AG04449 (cell line): Measurements from ENCODE around the gene MGAT4A.

Experiments used
- CTCF ChIA-PET: fragments of 350-600 bp; formaldehyde crosslinking; extraction: SDS; loops from one replicate; lab custom pipeline; 2021; ENCODE audit warnings: antibody characterized with exemption; lab: Yijun Ruan, JAX
- POLR2A ChIA-PET: fragments of 400-600, 350-600 bp; formaldehyde crosslinking; extraction: SDS; loops from one replicate; lab custom pipeline; 2020; ENCODE audit warnings: antibody characterized with exemption, inconsistent platforms; lab: Yijun Ruan, JAX
- DNase-seq: peaks from one replicate; pipeline ENCODE4 v3.0.0-alpha.2; 2010; ENCODE audit warnings: low read depth, low spot score
- H3K4me3 ChIP-seq: 2 replicates; pipeline ENCODE4 v1.5.1; 2011; ENCODE audit warnings: low read depth, mild to moderate bottlenecking, control low read depth, low read length
- CTCF ChIP-seq: IDR thresholded peaks from one replicate; pipeline ENCODE4 v1.5.1; 2011; ENCODE audit warnings: mild to moderate bottlenecking, moderate library complexity, low read length, control low read depth, inconsistent platforms; ENCODE audit not compliant: insufficient read depth; ENCODE audit errors: missing control alignments

MGAT4A gene

GRCh38 chr2:98570356-98570755, 160.6 kb downstream of the MGAT4A start:
- no peak overlapping the region for H3K4me3 ChIP-seq
- CTCF ChIA-PET: interaction anchor here (1.0 kb wide), 1 partner anchor 14 kb away, joined by 3 read pairs; no protein-coding TSS in a partner anchor
- POLR2A ChIA-PET: no interaction called here
- no peak for TF ChIP-seq CTCF
- DNase-seq: no peak

DNA sequence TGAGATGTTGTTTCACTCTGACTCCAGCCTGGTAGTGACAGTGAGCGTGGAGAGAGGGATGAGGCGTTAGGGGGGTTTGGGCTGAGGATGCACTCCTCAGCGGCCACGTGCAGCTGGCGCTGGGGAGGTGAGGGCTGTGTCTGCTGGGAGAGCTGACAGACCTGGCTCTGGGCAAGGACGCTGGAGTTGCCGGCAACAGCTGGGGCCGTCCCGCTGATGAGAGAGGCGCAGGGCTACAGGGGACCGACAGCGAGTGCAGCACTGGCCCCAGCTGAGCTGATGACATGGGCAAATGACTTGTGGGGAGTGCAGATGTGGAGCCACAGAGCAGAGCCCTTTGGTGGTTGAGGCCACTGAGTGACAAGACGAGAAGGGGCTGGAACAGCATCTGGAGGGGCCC, 161.0 kb downstream of the MGAT4A start:
- POLR2A ChIA-PET: no interaction called here

DNA sequence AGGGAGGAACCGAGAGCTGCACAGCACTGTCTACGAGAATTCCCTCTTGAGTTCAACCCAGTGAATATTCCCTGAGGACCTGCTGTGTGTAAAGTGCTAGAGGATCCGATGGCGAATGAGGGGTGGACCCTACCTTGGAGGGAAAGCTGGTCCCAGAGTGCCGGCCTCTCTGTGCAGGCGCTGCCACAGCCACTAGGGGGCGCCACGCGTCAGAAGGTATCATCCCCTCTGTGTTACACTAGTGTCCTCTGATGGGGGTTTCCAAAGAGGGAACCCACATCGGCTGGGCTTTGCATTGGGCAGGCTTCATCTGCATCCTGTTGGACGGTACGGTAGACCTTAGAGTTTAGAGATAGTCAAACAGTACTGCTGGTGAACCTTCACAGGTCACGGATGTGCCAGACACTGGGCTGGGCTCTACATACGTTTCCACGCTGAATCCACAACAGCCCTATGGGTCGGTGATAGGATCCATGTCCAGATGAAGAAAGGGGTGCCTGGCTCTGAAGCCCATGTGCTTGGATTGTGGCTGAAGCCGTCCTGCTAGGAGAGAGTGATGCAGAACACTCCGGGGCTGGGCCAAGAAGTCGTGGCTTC, 161.6 kb downstream of the MGAT4A start:
- CTCF ChIA-PET: interaction anchor here (1.0 to 1.5 kb wide), 5 partner anchors 9 to 20 kb away, joined by 3 to 6 read pairs (median 4); no protein-coding TSS in a partner anchor

More for the DNA sequence above, 161.0 kb downstream of the MGAT4A start:
- DNase-seq: no peak
- H3K4me3 ChIP-seq: no peak overlapping the region
- TF ChIP-seq CTCF: no peak
- CTCF ChIA-PET: interaction anchor here (1.0 kb wide), 1 partner anchor 14 kb away, joined by 3 read pairs; no protein-coding TSS in a partner anchor

More for the DNA sequence above, 161.6 kb downstream of the MGAT4A start:
- no peak for DNase-seq
- no peak overlapping the region for H3K4me3 ChIP-seq
- POLR2A ChIA-PET: no interaction called here
- TF ChIP-seq CTCF: peak; percentile 74
